Measurements from ENCODE around the gene RBM28. TPM values are rescaled to one million over a fixed set of nuclear protein-coding genes. Genes with fewer than 3 reads are reported as not detected.
"Not testable (repeated sequence)": the region's sequence is repeated elsewhere in the genome, so short reads cannot be mapped to it uniquely, and the experiment has no call there.

Gene RBM28
- total and polyA plus RNA-seq, 8 donors = 8.1 to 319 (median 25.9) TPM

DNA sequence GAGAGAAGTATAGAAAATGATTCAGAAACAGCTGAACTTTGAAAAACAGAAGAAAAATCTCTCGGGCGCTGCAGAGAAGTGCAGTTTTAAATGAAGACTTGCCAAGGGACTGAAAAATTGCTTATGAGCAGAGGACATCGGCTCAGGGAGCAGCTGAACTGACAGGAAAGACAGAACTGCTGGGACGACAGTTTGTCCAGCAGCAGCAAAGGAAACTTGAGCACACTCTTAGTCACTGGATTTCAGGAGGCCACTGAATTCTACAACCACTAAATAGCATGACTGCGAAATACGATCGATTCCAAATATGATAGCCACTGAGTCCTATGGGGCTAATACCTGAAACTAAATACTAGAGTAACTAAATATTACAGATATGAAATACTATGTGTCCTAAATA, 59.6 kb downstream of the RBM28 start:
- 88 to 92% (median 90%) methylated on average over 7 of the region's 7 CpGs for WGBS, 5 donors
- no peak overlapping the region for H3K4me3 ChIP-seq
- no peak for TF ChIP-seq EP300 (IDR thresholded peaks at IDR 0.05)
- no peaks in the 10 kb centered on the region for H3K4me1 ChIP-seq
- intact Hi-C loops (cut with DNase I; ENCODE audit: low total_unique reads) = no loop called here
- DNase-seq = no peak
- peaks cover 7 to 27% (median 16%) of the 10 kb centered on the region in 4 donors for H3K9me3 ChIP-seq
- H3K36me3 ChIP-seq = peaks cover 0 to 18% (median 4%) of the 10 kb centered on the region in 4 donors
- no peak overlapping the region for H3K27ac ChIP-seq
- no peaks in the 10 kb centered on the region for H3K27me3 ChIP-seq

DNA sequence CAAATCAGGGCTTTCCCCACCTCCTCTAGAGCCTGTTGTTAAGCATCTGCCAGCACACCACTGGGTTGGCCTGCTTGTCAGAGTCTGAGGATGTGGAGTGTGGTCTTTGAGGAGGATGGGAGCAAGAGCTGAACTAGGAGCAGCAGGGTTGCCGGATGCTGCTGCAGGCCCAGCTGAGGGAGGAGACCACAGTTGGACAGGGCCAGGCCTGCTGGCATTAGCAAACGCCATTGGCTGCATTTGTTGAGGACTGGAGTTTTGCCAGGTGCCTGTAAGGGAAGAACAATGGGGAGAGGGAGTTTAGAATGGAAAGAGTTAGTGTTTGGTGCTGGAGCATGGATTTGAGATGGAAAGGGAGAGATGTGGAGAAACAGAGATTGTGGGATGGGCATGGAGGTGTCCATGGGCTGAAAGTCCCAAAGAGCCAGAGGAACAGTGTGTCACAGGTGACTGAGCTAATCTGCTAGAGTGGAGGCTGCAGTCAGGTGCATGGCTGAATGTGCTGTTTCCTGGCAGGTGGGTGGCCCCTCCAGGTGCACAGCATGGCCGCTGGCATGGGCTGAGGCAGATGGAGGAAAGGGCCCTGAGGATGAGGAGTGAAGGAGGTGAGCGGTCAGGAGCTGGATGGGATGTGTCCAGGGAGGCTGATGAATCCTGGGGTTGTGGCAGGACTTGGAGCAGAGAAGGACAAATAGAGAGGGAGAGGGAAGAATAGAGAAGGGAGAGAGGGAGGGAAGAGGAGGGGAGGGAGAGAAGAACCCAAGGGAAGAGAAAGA, 61.9 kb downstream of the RBM28 start:
- Histone ChIP-seq H3K9me3 (peaks cover 7 to 35% (median 16%) of the 10 kb centered on the region in 4 donors), H3K4me3 (no peak overlapping the region), H3K4me1 (no peaks in the 10 kb centered on the region), H3K27me3 (no peaks in the 10 kb centered on the region), H3K27ac (no peak overlapping the region), H3K36me3 (peaks cover 0 to 18% (median 4%) of the 10 kb centered on the region in 4 donors)
- DNase-seq = no peak
- no peak for TF ChIP-seq POLR2AphosphoS5 (IDR thresholded peaks at IDR 0.05)
- 84 to 93% (median 90%) methylated on average over 4 of the region's 4 CpGs for WGBS, 5 donors
- intact Hi-C loops (cut with DNase I; ENCODE audit: low total_unique reads) = no loop called here

DNA sequence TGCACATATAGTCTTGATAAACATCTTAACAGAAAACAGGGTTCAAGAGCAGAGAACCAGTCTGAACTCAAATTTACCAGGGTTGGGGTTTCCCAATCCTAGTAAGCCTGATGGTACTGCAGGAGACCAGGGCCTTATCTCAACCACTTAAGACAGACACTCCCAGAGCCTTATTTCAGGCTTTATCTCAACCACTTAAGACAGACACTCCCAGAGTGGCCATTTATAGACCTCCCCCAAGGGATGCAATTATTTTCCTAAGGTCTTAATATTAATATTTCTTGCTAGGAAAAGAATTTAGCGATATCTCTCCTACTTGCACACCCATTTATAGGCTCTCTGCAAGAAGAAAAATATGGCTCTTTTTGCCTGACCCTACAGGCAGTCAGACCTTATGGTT, 63.3 kb downstream of the RBM28 start:
- WGBS, 5 donors = 70 to 92% (median 90%) methylated on average over 1 of the region's 1 CpG

DNA sequence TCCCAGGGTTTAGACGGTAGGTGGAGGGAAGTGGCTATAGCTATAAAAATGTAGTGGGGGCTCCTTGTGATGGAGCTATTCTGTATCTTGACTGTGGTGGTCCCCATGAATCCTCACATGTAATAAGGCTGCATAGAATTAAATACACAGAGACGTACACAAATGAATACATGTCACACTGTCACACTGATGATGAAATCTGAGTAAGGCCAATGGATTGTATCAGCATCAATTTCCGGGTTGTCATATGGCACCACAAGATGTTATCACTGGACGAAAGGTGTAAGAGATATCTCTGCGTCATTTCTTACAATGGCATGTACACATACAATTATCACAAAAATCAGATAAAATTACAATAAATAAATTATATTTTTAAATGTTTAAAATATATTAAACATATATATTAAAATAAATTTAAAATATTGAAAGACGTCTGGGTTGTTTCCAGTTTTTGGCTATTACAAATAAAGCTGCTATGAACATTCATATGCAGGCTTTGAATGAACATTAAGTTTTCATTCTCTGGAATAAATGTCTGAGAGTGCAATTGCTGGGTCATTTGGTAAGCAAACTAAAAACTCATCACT, 64.5 kb downstream of the RBM28 start:
- Histone ChIP-seq H3K9me3 (peaks cover 7 to 35% (median 16%) of the 10 kb centered on the region in 4 donors), H3K27ac (no peak overlapping the region), H3K4me1 (no peaks in the 10 kb centered on the region), H3K27me3 (no peaks in the 10 kb centered on the region), H3K4me3 (no peak overlapping the region), H3K36me3 (peaks cover 0 to 10% (median 4%) of the 10 kb centered on the region in 4 donors)
- 81 to 93% (median 92%) methylated on average over 6 of the region's 6 CpGs for WGBS, 5 donors
- intact Hi-C loops (cut with DNase I; ENCODE audit: low total_unique reads) = no loop called here
- TF ChIP-seq POLR2A (IDR thresholded peaks at IDR 0.05) (no peak), POLR2AphosphoS5 (IDR thresholded peaks at IDR 0.05) (no peak), EP300 (IDR thresholded peaks at IDR 0.05) (no peak)
- TF ChIP-seq, protein P1, sequence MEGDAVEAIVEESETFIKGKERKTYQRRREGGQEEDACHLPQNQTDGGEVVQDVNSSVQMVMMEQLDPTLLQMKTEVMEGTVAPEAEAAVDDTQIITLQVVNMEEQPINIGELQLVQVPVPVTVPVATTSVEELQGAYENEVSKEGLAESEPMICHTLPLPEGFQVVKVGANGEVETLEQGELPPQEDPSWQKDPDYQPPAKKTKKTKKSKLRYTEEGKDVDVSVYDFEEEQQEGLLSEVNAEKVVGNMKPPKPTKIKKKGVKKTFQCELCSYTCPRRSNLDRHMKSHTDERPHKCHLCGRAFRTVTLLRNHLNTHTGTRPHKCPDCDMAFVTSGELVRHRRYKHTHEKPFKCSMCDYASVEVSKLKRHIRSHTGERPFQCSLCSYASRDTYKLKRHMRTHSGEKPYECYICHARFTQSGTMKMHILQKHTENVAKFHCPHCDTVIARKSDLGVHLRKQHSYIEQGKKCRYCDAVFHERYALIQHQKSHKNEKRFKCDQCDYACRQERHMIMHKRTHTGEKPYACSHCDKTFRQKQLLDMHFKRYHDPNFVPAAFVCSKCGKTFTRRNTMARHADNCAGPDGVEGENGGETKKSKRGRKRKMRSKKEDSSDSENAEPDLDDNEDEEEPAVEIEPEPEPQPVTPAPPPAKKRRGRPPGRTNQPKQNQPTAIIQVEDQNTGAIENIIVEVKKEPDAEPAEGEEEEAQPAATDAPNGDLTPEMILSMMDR (IDR thresholded peaks at IDR 0.05) = no peak
- no peak for DNase-seq

More for the DNA sequence above, 63.3 kb downstream of the RBM28 start:
- H3K4me1 ChIP-seq; H3K4me3 ChIP-seq; H3K27me3 ChIP-seq; DNase-seq; H3K27ac ChIP-seq; intact Hi-C loops (cut with DNase I; ENCODE audit: low total_unique reads): not testable (repeated sequence)
- Histone ChIP-seq H3K36me3 (peaks cover 0 to 10% (median 4%) of the 10 kb centered on the region in 4 donors), H3K9me3 (peaks cover 7 to 35% (median 16%) of the 10 kb centered on the region in 4 donors)

DNA sequence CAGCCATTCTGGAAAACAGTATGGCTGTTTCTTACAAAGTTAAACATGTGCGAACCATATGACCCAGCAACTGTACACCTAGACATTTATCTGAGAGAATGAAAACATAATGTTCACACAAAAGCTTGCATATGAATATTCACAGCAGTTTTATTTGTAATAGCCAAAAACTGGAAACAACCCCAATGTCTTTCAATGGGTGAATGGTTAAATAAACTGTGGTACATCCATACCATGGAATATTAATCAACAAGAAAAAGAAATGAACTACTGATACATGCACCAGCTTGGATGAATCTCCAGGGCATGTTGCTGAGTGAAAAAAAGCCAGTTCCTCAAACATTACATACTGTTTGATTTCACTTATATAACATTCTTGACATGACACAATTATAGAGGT, 65.3 kb downstream of the RBM28 start:
- WGBS, 5 donors = 81 to 97% (median 97%) methylated on average over 1 of the region's 1 CpG
- TF ChIP-seq POLR2A (IDR thresholded peaks at IDR 0.05) (no peak), POLR2AphosphoS5 (IDR thresholded peaks at IDR 0.05) (no peak), EP300 (IDR thresholded peaks at IDR 0.05) (no peak)
- TF ChIP-seq, protein P1 (IDR thresholded peaks at IDR 0.05) = no peak
- H3K4me1 ChIP-seq = no peaks in the 10 kb centered on the region
- H3K9me3 ChIP-seq = peaks cover 7 to 35% (median 16%) of the 10 kb centered on the region in 4 donors
- intact Hi-C loops (cut with DNase I; ENCODE audit: low total_unique reads) = no loop called here
- H3K27ac ChIP-seq = no peak overlapping the region
- H3K4me3 ChIP-seq = no peak overlapping the region
- no peaks in the 10 kb centered on the region for H3K27me3 ChIP-seq
- H3K36me3 ChIP-seq = peaks cover 0 to 8% (median 3%) of the 10 kb centered on the region in 4 donors
- DNase-seq = no peak
